HepG2 (cell line): ENCODE measurements around the gene ST8SIA1. TPM values are rescaled to one million over a fixed set of nuclear protein-coding genes. Genes with fewer than 3 reads are reported as not detected.

ENCODE experiments used
- ATAC-seq: fragments of 200-7000 bp; cut with Tn5 transposase; 3 replicates; pipeline ENCODE4 v1.9.1; 2020; ENCODE audit warnings: mild to moderate bottlenecking, moderate library complexity
- BruUV-seq: library from RNA; stranded (reverse); fragments of 400-500 nt; replicated peaks from 2 replicates; lab custom pipeline; 2021; lab: Mats Ljungman, UMichigan
- CTCF ChIA-PET: fragments of 300-600 bp; formaldehyde crosslinking; extraction: SDS; loops from one replicate; lab custom pipeline; 2021; ENCODE audit warnings: low total read pairs, inconsistent platforms, low intra/inter-chr PET ratio; lab: Yijun Ruan, JAX
- POLR2A ChIA-PET: fragments of 350-600 bp; sonication (Branson Sonifier 250); formaldehyde crosslinking; loops from one replicate; lab custom pipeline; 2020; ENCODE audit warnings: antibody characterized with exemption, inconsistent platforms; lab: Yijun Ruan, JAX
- DNase-seq: peaks from one replicate; pipeline ENCODE4 v3.0.0-alpha.2; 2015; ENCODE audit warnings: low spot score
- FAIRE-seq: peaks from 3 replicates; lab custom pipeline; 2011; peaks lifted over from hg19 to GRCh38; lab: Jason Lieb, UNC
- H2AFZ ChIP-seq: one replicate; pipeline ENCODE4 v1.6.1; 2011; ENCODE audit warnings: low read length, inconsistent platforms
- H3K27ac ChIP-seq: fragments of 300-600 bp; 3 replicates; pipeline ENCODE4 v1.8.0; 2011; ENCODE audit warnings: mixed run types, mild to moderate bottlenecking, mixed read lengths, low read length, inconsistent platforms; ENCODE audit not compliant: insufficient read depth; ENCODE audit errors: extremely low read length
- H3K27me3 ChIP-seq, 2 experiments: fragments of 200-600 bp in 1 of 2; 2 replicates in 1 of 2; 3 replicates in 1 of 2; pipeline versions ENCODE4 v1.6.0 to v1.8.0; 2011; ENCODE audit warnings: low read length in 2 of 2, mild to moderate bottlenecking in 2 of 2, moderate library complexity in 2 of 2, inconsistent platforms in 1 of 2; ENCODE audit not compliant: insufficient read depth in 2 of 2, control insufficient read depth in 1 of 2
- H3K36me3 ChIP-seq, 2 experiments: fragments of 200-600 bp in 1 of 2; replicated peaks in 1 of 2; 2 replicates in 1 of 2; 3 replicates in 1 of 2; pipeline versions ENCODE4 v1.5.1 to v1.8.0; 2011; ENCODE audit warnings: low read length in 2 of 2, inconsistent platforms in 1 of 2; ENCODE audit not compliant: insufficient read depth in 2 of 2, control insufficient read depth in 1 of 2
- H3K4me1 ChIP-seq: 2 replicates; pipeline ENCODE4 v1.5.1; 2012; ENCODE audit warnings: low read length, inconsistent platforms; ENCODE audit not compliant: insufficient read depth
- H3K4me2 ChIP-seq: 2 replicates; pipeline ENCODE4 v1.6.0; 2011; ENCODE audit warnings: low read depth, low read length, inconsistent platforms
- H3K4me3 ChIP-seq, 3 experiments: fragments of 200-600 bp in 1 of 3; sonication (generic), shearing (Covaris generic) in 1 of 3; replicated peaks in 1 of 3; 2 replicates each; pipeline ENCODE4 v1.5.1; 2011 to 2016; ENCODE audit warnings: low read length in 3 of 3, inconsistent platforms in 2 of 3, low read depth in 2 of 3, mild to moderate bottlenecking in 2 of 3, control low read depth in 1 of 3, mixed read lengths in 1 of 3; ENCODE audit not compliant: insufficient read depth in 1 of 3
- H3K79me2 ChIP-seq: one replicate; pipeline ENCODE4 v1.6.1; 2011; ENCODE audit warnings: low read length, inconsistent platforms; ENCODE audit not compliant: insufficient read depth
- H3K9ac ChIP-seq: 2 replicates; pipeline ENCODE4 v1.6.0; 2011; ENCODE audit warnings: mild to moderate bottlenecking, low read depth, low read length, inconsistent platforms; ENCODE audit not compliant: insufficient read depth
- H3K9me3 ChIP-seq: 2 replicates; pipeline ENCODE4 v1.5.1; 2012; ENCODE audit warnings: mild to moderate bottlenecking, low read length
- H4K20me1 ChIP-seq: 2 replicates; pipeline ENCODE4 v1.6.0; 2011; ENCODE audit warnings: inconsistent platforms, mild to moderate bottlenecking, low read length, moderate library complexity; ENCODE audit not compliant: insufficient read depth
- ARID2 ChIP-seq: sonication (generic); formaldehyde crosslinking; IDR thresholded peaks from 2 replicates; pipeline ENCODE4 v1.8.1; 2022; ENCODE audit warnings: mild to moderate bottlenecking, missing genetic modification reagents, borderline replicate concordance
- ELF3 ChIP-seq: IDR thresholded peaks from 2 replicates; pipeline ENCODE4 v1.6.1; 2016; ENCODE audit warnings: missing genetic modification reagents, missing compliant biosample characterization
- NFIC ChIP-seq: IDR thresholded peaks from 2 replicates; pipeline ENCODE4 v1.6.1; 2012; ENCODE audit warnings: mild to moderate bottlenecking, low read length, inconsistent platforms
- PHF8 ChIP-seq: sonication (generic); formaldehyde crosslinking; IDR thresholded peaks from 2 replicates; pipeline ENCODE4 v1.5.0; 2020; ENCODE audit warnings: missing genetic modification reagents
- SP1 ChIP-seq, 2 experiments: fragments of 450-650 bp in 1 of 2; sonication (generic) in 1 of 2; formaldehyde crosslinking in 1 of 2; IDR thresholded peaks; 2 replicates each; pipeline versions ENCODE4 v1.4.0 to v1.6.1; 2016 to 2020; ENCODE audit warnings: missing genetic modification reagents in 1 of 2
- ZFY ChIP-seq: sonication (generic); formaldehyde crosslinking; IDR thresholded peaks from 2 replicates; pipeline ENCODE4 v1.4.0; 2020; ENCODE audit warnings: missing genetic modification reagents
- ZNF850 ChIP-seq: sonication (generic); formaldehyde crosslinking; conservative IDR thresholded peaks from 2 replicates; pipeline ENCODE4 v1.9.0; 2021; ENCODE audit warnings: mild to moderate bottlenecking, missing genetic modification reagents
- WGBS: methylation state at CpG from one replicate; pipeline ENCODE4 v1.1.6; 2017; ENCODE audit warnings: low lambda C conversion rate; 5-methylcytosine and 5-hydroxymethylcytosine counted together
- in situ Hi-C: cut with HindIII; loops from 2 replicates; pipeline ENCODE4 v1.10.0; 2017; ENCODE audit warnings: low pct_unique_long_range_greater_than_20kb; ENCODE audit not compliant: extremely low pct_ligation_motif_present
- intact Hi-C: fragments of 100-400 bp; cut with micrococcal nuclease; formaldehyde crosslinking; loops from one replicate; pipeline ENCODE4 v1.10.0; 2022; ENCODE audit not compliant: unreplicated experiment
- polyA plus RNA-seq, 8 experiments: library from polyadenylated mRNA; depleted of rRNA in 3 of 8; stranded (reverse) in 7 of 8; unstranded in 1 of 8; fragments of >200 nt; fragmentation: Illumina TruSeq in 4 of 8; extraction: Trizol in 4 of 8; gene quantifications; 2 replicates each; pipeline versions ENCODE4 v1.2.1 to v1.2.3, GENCODE V29; 2011 to 2016; ENCODE audit warnings: low read depth in 4 of 8, missing spikeins in 1 of 8, mixed read lengths in 1 of 8; ENCODE audit not compliant: insufficient read depth in 1 of 8
- total RNA-seq, 5 experiments: library from RNA; depleted of rRNA; stranded (reverse); fragments of >200 nt; fragmentation: Illumina TruSeq; extraction: Trizol; gene quantifications; 2 replicates each; pipeline ENCODE4 v1.2.3, GENCODE V29; 2016; ENCODE audit warnings: low read depth in 1 of 5
- TF ChIP-seq, protein P1 (sequence below): sonication (generic); formaldehyde crosslinking; IDR thresholded peaks from 2 replicates; pipeline ENCODE4 v1.8.0; 2022; ENCODE audit warnings: mild to moderate bottlenecking, missing genetic modification reagents
- TF ChIP-seq, protein P2 (sequence below): sonication (generic); formaldehyde crosslinking; IDR thresholded peaks from 2 replicates; pipeline ENCODE4 v1.8.1; 2023; ENCODE audit warnings: mild to moderate bottlenecking, missing genetic modification reagents
- TF ChIP-seq, protein P3 (sequence below): sonication (generic); formaldehyde crosslinking; IDR thresholded peaks from 2 replicates; pipeline ENCODE4 v1.4.0; 2020; ENCODE audit warnings: missing genetic modification reagents

Gene ST8SIA1
- total and polyA plus RNA-seq, 2 of the 13 experiments (the other 11 are each of a cell fraction or from before 2014, with no cell fraction given) = not detected

DNA sequence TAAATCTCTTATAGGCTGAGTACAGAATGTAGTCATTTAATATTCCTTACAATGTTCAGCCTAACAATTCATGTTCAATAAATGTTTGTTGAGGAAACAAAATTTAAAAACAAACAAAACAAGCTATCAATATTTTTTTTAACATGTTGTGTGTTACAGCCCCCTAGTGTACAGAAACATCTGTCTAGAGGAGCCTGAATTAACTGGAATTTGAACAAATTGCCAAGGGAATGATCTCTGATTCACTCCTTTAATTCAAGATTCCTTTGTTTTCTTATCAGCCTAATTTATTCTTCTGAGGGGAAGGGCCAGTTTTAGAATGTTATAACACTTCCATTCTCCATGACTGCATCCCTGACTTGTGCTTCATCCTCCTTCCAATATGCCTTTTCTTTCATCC, 161.3 kb downstream of the ST8SIA1 start:
- Histone ChIP-seq H3K27ac (no peak overlapping the region), H3K27me3 (no peaks in the 10 kb centered on the region), H3K4me3 (no peak overlapping the region), H3K4me2 (no peak overlapping the region), H3K9me3 (no peaks in the 10 kb centered on the region), H2AFZ (no peak overlapping the region)
- POLR2A ChIA-PET = no interaction called here
- in situ Hi-C loops = no loop called here
- CTCF ChIA-PET = no interaction called here
- DNase-seq (no peak), ATAC-seq (no peak), FAIRE-seq (no peak)
- intact Hi-C loops = no loop called here
- no TSS peak for BruUV-seq
- TF ChIP-seq SP1 (IDR thresholded peaks at IDR 0.05) = no peak
- TF ChIP-seq SP1 (CRISPR knock-in tag; IDR thresholded peaks at IDR 0.05) = no peak
- no peak for TF ChIP-seq NFIC
- TF ChIP-seq, protein P1, sequence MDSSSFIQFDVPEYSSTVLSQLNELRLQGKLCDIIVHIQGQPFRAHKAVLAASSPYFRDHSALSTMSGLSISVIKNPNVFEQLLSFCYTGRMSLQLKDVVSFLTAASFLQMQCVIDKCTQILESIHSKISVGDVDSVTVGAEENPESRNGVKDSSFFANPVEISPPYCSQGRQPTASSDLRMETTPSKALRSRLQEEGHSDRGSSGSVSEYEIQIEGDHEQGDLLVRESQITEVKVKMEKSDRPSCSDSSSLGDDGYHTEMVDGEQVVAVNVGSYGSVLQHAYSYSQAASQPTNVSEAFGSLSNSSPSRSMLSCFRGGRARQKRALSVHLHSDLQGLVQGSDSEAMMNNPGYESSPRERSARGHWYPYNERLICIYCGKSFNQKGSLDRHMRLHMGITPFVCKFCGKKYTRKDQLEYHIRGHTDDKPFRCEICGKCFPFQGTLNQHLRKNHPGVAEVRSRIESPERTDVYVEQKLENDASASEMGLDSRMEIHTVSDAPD = no peak
- no peak for TF ChIP-seq ZFY (CRISPR knock-in tag)
- no peak for TF ChIP-seq ZNF850 (CRISPR knock-in tag)
- TF ChIP-seq, all 625 proteins: peak for 0
- Histone ChIP-seq H3K36me3 (no peaks in the 10 kb centered on the region), H3K9ac (no peak overlapping the region), H3K4me1 (no peaks in the 10 kb centered on the region), H4K20me1 (no peaks in the 10 kb centered on the region), H3K79me2 (no peaks in the 10 kb centered on the region)

DNA sequence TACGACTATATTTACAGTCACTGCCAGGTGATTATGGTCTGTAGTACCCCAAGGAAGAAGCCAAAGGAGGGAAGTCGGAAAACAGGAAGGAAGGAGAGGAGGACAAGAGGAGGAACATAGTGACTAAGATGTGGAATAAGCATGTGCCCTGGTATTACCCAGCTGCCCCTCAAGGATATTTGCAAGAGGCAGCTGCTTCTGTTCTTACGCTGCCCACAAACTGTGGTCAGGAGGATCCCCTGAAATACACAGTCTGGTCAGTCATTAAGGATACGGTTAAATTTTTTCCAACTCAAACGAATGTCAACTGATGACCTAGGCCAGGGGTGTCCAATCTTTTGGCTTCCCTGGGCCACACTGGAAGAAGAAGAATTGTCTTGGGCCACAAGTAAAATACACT, 162.0 kb downstream of the ST8SIA1 start:
- intact Hi-C loops (no loop called here), in situ Hi-C loops (no loop called here)
- Histone ChIP-seq H4K20me1 (no peaks in the 10 kb centered on the region), H3K4me2 (no peak overlapping the region), H3K4me1 (no peaks in the 10 kb centered on the region), H3K9ac (no peak overlapping the region), H3K27me3 (no peaks in the 10 kb centered on the region), H2AFZ (no peak overlapping the region), H3K4me3 (no peak overlapping the region), H3K27ac (no peak overlapping the region), H3K9me3 (no peaks in the 10 kb centered on the region), H3K79me2 (no peaks in the 10 kb centered on the region), H3K36me3 (no peaks in the 10 kb centered on the region)
- no peak for ATAC-seq
- ChIA-PET CTCF (no interaction called here), POLR2A (no interaction called here)
- 32% methylated on average over 5 of the region's 5 CpGs for WGBS
- FAIRE-seq = no peak
- BruUV-seq = no TSS peak
- DNase-seq = no peak
- TF ChIP-seq ELF3 = no peak
- TF ChIP-seq ARID2 (CRISPR knock-in tag) = no peak
- TF ChIP-seq, protein P2, sequence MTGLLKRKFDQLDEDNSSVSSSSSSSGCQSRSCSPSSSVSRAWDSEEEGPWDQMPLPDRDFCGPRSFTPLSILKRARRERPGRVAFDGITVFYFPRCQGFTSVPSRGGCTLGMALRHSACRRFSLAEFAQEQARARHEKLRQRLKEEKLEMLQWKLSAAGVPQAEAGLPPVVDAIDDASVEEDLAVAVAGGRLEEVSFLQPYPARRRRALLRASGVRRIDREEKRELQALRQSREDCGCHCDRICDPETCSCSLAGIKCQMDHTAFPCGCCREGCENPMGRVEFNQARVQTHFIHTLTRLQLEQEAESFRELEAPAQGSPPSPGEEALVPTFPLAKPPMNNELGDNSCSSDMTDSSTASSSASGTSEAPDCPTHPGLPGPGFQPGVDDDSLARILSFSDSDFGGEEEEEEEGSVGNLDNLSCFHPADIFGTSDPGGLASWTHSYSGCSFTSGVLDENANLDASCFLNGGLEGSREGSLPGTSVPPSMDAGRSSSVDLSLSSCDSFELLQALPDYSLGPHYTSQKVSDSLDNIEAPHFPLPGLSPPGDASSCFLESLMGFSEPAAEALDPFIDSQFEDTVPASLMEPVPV = no peak
- TF ChIP-seq, protein P3, sequence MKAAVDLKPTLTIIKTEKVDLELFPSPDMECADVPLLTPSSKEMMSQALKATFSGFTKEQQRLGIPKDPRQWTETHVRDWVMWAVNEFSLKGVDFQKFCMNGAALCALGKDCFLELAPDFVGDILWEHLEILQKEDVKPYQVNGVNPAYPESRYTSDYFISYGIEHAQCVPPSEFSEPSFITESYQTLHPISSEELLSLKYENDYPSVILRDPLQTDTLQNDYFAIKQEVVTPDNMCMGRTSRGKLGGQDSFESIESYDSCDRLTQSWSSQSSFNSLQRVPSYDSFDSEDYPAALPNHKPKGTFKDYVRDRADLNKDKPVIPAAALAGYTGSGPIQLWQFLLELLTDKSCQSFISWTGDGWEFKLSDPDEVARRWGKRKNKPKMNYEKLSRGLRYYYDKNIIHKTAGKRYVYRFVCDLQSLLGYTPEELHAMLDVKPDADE (CRISPR knock-in tag) = no peak
- no peak for TF ChIP-seq NFIC
- no peak for TF ChIP-seq PHF8
